ENCODE measurements around the gene FCHSD2. TPM values are rescaled to one million over a fixed set of nuclear protein-coding genes. Genes with fewer than 3 reads are reported as not detected.
A peak's percentile ranks its signal among the peaks of the same experiment; 100 is the strongest.

The FCHSD2 gene
- polyA plus RNA-seq, 1 donor (not counting 4 experiments of a cell fraction or from before 2014, with no cell fraction given), result 14.2 TPM

DNA sequence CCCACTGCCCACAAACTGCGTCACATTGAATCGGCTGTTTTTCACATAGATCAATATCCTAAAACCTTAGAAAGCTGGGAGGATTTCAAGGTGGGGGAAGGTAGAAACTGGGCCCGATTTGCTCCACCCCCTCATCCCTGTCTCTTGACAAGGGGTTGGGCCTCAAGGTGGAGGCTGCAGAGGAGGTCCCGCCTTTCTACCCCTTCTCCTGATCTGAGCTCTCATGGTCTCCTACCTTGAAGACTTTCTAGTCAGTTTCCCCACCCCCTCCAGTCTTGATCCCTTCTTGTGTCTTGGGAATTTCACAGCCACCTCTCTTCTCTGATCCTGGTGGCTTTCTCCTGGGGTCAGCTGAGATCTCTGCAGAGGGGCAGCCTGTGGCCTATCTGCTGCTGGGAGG is 343.8 kb downstream of the FCHSD2 start:
- peaks cover 9% of the 10 kb centered on the region for H3K4me1 ChIP-seq (ENCODE audit: control insufficient read depth, extremely low read depth, insufficient read depth, low read length)
- H3K9me1 ChIP-seq (ENCODE audit: control insufficient read depth, extremely low read depth, insufficient read depth, low read length), result no peaks in the 10 kb centered on the region
- H3K4me3 ChIP-seq (ENCODE audit: control insufficient read depth in 2 of 3, extremely low read depth in 1 of 3, insufficient read depth in 2 of 3, low read depth in 1 of 3, low read length in 3 of 3), result no peak overlapping the region
- dilution Hi-C loops (cut with MboI; ENCODE audit: extremely low pct_ligation_motif_present, low sequenced_read_pairs), result no loop called here
- FAIRE-seq, result no peak
- DNase-seq (ENCODE audit: low read depth, low spot score), result no peak
- H4K20me1 ChIP-seq (ENCODE audit: control insufficient read depth, extremely low read depth, insufficient read depth, low read length), result no peaks in the 10 kb centered on the region
- no peaks in the 10 kb centered on the region for H3K79me2 ChIP-seq (ENCODE audit: control insufficient read depth, insufficient read depth, low read length)
- H2AFZ ChIP-seq (ENCODE audit: control insufficient read depth, low read length), result no peak overlapping the region
- no peaks in the 10 kb centered on the region for H3K9me3 ChIP-seq (ENCODE audit: control insufficient read depth, low read depth, low read length)
- no peak overlapping the region for H3K27ac ChIP-seq (ENCODE audit: control insufficient read depth, insufficient read depth, low read length)
- H3K27me3 ChIP-seq (ENCODE audit: control insufficient read depth, extremely low read depth, insufficient read depth, low read length), result no peaks in the 10 kb centered on the region
- no peak overlapping the region for H3K4me2 ChIP-seq (ENCODE audit: control insufficient read depth, extremely low read depth, insufficient read depth, low read depth, low read length)
- no peak overlapping the region for H3K9ac ChIP-seq (ENCODE audit: control insufficient read depth, extremely low read depth, insufficient read depth, low read length)
- no peaks in the 10 kb centered on the region for H3K36me3 ChIP-seq (ENCODE audit: control insufficient read depth in 2 of 2, extremely low read depth in 1 of 2, insufficient read depth in 2 of 2, low read length in 2 of 2)
- TF ChIP-seq EZH2 (IDR thresholded peaks at IDR 0.05; ENCODE audit: low read length), result no peak
- TF ChIP-seq, protein P1, sequence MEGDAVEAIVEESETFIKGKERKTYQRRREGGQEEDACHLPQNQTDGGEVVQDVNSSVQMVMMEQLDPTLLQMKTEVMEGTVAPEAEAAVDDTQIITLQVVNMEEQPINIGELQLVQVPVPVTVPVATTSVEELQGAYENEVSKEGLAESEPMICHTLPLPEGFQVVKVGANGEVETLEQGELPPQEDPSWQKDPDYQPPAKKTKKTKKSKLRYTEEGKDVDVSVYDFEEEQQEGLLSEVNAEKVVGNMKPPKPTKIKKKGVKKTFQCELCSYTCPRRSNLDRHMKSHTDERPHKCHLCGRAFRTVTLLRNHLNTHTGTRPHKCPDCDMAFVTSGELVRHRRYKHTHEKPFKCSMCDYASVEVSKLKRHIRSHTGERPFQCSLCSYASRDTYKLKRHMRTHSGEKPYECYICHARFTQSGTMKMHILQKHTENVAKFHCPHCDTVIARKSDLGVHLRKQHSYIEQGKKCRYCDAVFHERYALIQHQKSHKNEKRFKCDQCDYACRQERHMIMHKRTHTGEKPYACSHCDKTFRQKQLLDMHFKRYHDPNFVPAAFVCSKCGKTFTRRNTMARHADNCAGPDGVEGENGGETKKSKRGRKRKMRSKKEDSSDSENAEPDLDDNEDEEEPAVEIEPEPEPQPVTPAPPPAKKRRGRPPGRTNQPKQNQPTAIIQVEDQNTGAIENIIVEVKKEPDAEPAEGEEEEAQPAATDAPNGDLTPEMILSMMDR (optimal IDR thresholded peaks at IDR 0.05 in 1 of 3, IDR thresholded peaks at IDR 0.05 in 1 of 3, conservative IDR thresholded peaks at IDR 0.05 in 1 of 3; ENCODE audit: extremely low read depth in 1 of 3, insufficient read depth in 2 of 3, low read length in 3 of 3), result no peak

DNA sequence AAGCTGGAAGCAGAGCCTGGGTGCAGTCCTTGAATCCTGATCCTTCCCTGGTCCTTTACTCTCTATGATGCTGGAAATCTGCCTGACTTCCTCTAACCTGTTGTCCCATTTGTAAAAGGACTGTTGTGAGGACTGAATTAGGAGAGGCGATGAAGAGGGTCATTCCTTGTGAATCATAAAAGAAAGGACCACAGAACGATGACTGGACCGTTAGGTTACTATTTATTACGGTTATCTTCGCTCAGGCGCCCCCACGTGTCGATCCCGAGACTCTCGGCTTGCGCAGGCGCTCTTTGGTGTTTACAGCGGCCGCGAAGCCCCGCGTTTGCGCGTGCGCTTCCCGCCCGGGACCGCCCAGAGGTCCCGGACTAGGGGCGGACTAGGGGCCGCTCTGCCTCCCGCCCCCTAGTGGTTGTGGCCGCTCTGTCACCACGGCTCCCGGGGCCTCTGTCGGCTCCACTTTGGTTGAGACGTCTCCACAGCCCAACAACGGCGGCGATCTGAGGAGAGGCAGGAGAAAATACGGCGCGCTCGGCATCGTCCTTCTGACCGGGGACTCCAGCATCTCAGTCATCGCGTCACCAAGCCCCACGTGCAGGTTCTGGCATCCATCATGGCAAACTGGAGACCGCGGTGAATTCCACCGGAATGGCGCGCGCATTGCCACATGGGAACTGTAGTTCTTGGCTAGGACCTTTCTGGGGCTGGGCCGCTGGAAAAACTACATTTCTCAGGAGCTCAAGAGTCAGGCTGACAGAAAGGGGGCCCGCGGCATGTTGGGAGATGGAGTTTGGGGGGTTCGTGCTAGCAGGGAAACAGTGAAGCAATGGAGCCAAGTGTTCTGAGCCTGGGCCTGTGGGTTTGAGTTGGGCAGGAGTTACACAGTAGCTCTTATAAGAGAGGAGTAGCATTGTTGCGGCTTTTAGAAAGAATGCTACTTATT is 348.4 kb downstream of the FCHSD2 start, which contains the start of gene STARD10:
STARD10 (minus strand) TSS at position 623 of the 943 bp plus-strand sequence. CDS start 12,866 bp downstream, outside the sequence.
- FAIRE-seq (peak; percentile 86), DNase-seq (ENCODE audit: low read depth, low spot score) (no peak)

More for the DNA sequence above, 348.4 kb downstream of the FCHSD2 start, which contains the start of gene STARD10:
- Histone ChIP-seq H3K27ac (ENCODE audit: control insufficient read depth, insufficient read depth, low read length) (peak within 1 kb of the TSS; percentile 92), H3K4me3 (ENCODE audit: control insufficient read depth in 2 of 3, extremely low read depth in 1 of 3, insufficient read depth in 2 of 3, low read depth in 1 of 3, low read length in 3 of 3) (peak within 1 kb of the TSS; percentile 59 to 84 (median 74)), H3K79me2 (ENCODE audit: control insufficient read depth, insufficient read depth, low read length) (no peaks in the 10 kb centered on the region), H3K36me3 (ENCODE audit: control insufficient read depth in 2 of 2, extremely low read depth in 1 of 2, insufficient read depth in 2 of 2, low read length in 2 of 2) (no peaks in the 10 kb centered on the region), H3K9ac (ENCODE audit: control insufficient read depth, extremely low read depth, insufficient read depth, low read length) (peak within 1 kb of the TSS; percentile 86), H3K4me2 (ENCODE audit: control insufficient read depth, extremely low read depth, insufficient read depth, low read depth, low read length) (peak within 1 kb of the TSS; percentile 90), H3K9me1 (ENCODE audit: control insufficient read depth, extremely low read depth, insufficient read depth, low read length) (no peaks in the 10 kb centered on the region), H4K20me1 (ENCODE audit: control insufficient read depth, extremely low read depth, insufficient read depth, low read length) (no peaks in the 10 kb centered on the region), H3K27me3 (ENCODE audit: control insufficient read depth, extremely low read depth, insufficient read depth, low read length) (no peaks in the 10 kb centered on the region), H3K9me3 (ENCODE audit: control insufficient read depth, low read depth, low read length) (no peaks in the 10 kb centered on the region), H2AFZ (ENCODE audit: control insufficient read depth, low read length) (peak within 1 kb of the TSS; percentile 97), H3K4me1 (ENCODE audit: control insufficient read depth, extremely low read depth, insufficient read depth, low read length) (peaks cover 24% of the 10 kb centered on the region)
- dilution Hi-C loops (cut with MboI; ENCODE audit: extremely low pct_ligation_motif_present, low sequenced_read_pairs), result no loop called here
- TF ChIP-seq, protein P1 (optimal IDR thresholded peaks at IDR 0.05 in 1 of 3, IDR thresholded peaks at IDR 0.05 in 1 of 3, conservative IDR thresholded peaks at IDR 0.05 in 1 of 3; ENCODE audit: extremely low read depth in 1 of 3, insufficient read depth in 2 of 3, low read length in 3 of 3), result peak in 2 of 3 experiments; percentile 86 to 96
- no peak for TF ChIP-seq EZH2 (IDR thresholded peaks at IDR 0.05; ENCODE audit: low read length)
